Liver (tissue), 9 donors: ENCODE measurements around the gene GPATCH2L. TPM values are rescaled to one million over a fixed set of nuclear protein-coding genes. Genes with fewer than 3 reads are reported as not detected.

Source experiments
- DNase-seq: peaks from one replicate; pipeline ENCODE4 v3.0.0-alpha.2; 2017; ENCODE audit warnings: low spot score
- H3K27ac ChIP-seq, 2 donors: one replicate each; pipeline ENCODE4 v1.7.0; 2013; ENCODE audit warnings: inconsistent platforms in 2 of 2, low read length in 2 of 2, control low read depth in 1 of 2, low read depth in 1 of 2, mild to moderate bottlenecking in 1 of 2
- H3K27me3 ChIP-seq, 4 donors: one replicate each; pipeline versions ENCODE4 v1.6.1 to v1.7.0; 2013; ENCODE audit warnings: low read length in 3 of 4, inconsistent platforms in 1 of 4, mild to moderate bottlenecking in 1 of 4, moderate library complexity in 1 of 4; ENCODE audit not compliant: control insufficient read depth in 4 of 4, insufficient read depth in 4 of 4
- H3K36me3 ChIP-seq, 4 donors: one replicate each; pipeline versions ENCODE4 v1.6.1 to v1.7.0; 2013; ENCODE audit warnings: low read length in 3 of 4, mild to moderate bottlenecking in 3 of 4, low read depth in 1 of 4, moderate library complexity in 1 of 4; ENCODE audit not compliant: control insufficient read depth in 4 of 4, insufficient read depth in 3 of 4
- H3K4me1 ChIP-seq, 4 donors: one replicate each; pipeline versions ENCODE4 v1.6.1 to v1.7.0; 2013; ENCODE audit warnings: low read length in 3 of 4, mild to moderate bottlenecking in 3 of 4, moderate library complexity in 1 of 4; ENCODE audit not compliant: control insufficient read depth in 4 of 4, insufficient read depth in 4 of 4
- H3K4me3 ChIP-seq, 3 donors: one replicate each; pipeline versions ENCODE4 v1.6.1 to v1.7.0; 2013; ENCODE audit warnings: low read length in 3 of 3, control low read depth in 1 of 3, low read depth in 1 of 3, mild to moderate bottlenecking in 1 of 3
- H3K9ac ChIP-seq, 2 donors: one replicate each; pipeline ENCODE4 v1.7.0; 2013; ENCODE audit warnings: low read length in 2 of 2, mild to moderate bottlenecking in 2 of 2, moderate library complexity in 2 of 2, control low read depth in 1 of 2, low read depth in 1 of 2
- H3K9me3 ChIP-seq, 4 donors: one replicate each; pipeline versions ENCODE4 v1.6.1 to v1.7.0; 2013; ENCODE audit warnings: low read length in 3 of 4; ENCODE audit not compliant: control insufficient read depth in 4 of 4
- ATF3 ChIP-seq: IDR thresholded peaks from 2 replicates; pipeline ENCODE4 v1.6.1; 2016; ENCODE audit warnings: antibody characterized with exemption
- EGR1 ChIP-seq, 2 donors: IDR thresholded peaks; 2 replicates each; pipeline ENCODE4 v1.6.1; 2016 to 2018; ENCODE audit warnings: antibody characterized with exemption in 2 of 2, low read depth in 2 of 2
- FOXA1 ChIP-seq: IDR thresholded peaks from 2 replicates; pipeline ENCODE4 v1.6.1; 2016; ENCODE audit warnings: antibody characterized with exemption
- HNF4G ChIP-seq: IDR thresholded peaks from 2 replicates; pipeline ENCODE4 v1.6.1; 2016; ENCODE audit warnings: antibody characterized with exemption
- JUND ChIP-seq, 2 donors: IDR thresholded peaks; 2 replicates each; pipeline ENCODE4 v1.6.1; 2016; ENCODE audit warnings: antibody characterized with exemption in 2 of 2
- NR2F2 ChIP-seq: IDR thresholded peaks from 2 replicates; pipeline ENCODE4 v1.6.1; 2016; ENCODE audit warnings: antibody characterized with exemption
- RXRA ChIP-seq, 2 donors: IDR thresholded peaks; 2 replicates each; pipeline ENCODE4 v1.6.1; 2017 to 2018; ENCODE audit warnings: antibody characterized with exemption in 2 of 2, mild to moderate bottlenecking in 1 of 2
- SP1 ChIP-seq: IDR thresholded peaks from 2 replicates; pipeline ENCODE4 v1.6.1; 2018; ENCODE audit warnings: antibody characterized with exemption, mild to moderate bottlenecking
- TAF1 ChIP-seq: conservative IDR thresholded peaks from 2 replicates; pipeline ENCODE4 v1.6.1; 2016; ENCODE audit warnings: antibody characterized with exemption, mild to moderate bottlenecking
- YY1 ChIP-seq: IDR thresholded peaks from 2 replicates; pipeline ENCODE4 v1.6.1; 2016; ENCODE audit warnings: antibody characterized with exemption, mild to moderate bottlenecking
- ZBTB33 ChIP-seq: IDR thresholded peaks from 2 replicates; pipeline ENCODE4 v1.6.1; 2016; ENCODE audit warnings: antibody characterized with exemption
- WGBS: extraction: QIAGEN DNeasy Blood & Tissue Kit; methylation state at CpG from one replicate; pipeline ENCODE4 v1.1.7; 2013; 5-methylcytosine and 5-hydroxymethylcytosine counted together
- polyA plus RNA-seq, 2 donors: library from polyadenylated mRNA; stranded (reverse) in 1 of 2; unstranded in 1 of 2; fragments of 200-250 nt in 1 of 2; fragments of >200 nt in 1 of 2; fragmentation: Nextera tagmentation in 1 of 2; extraction: Ambion mirVana in 1 of 2; gene quantifications; one replicate each; pipeline versions ENCODE4 v1.2.1 to v1.2.3, GENCODE V29; 2013 to 2015
- total RNA-seq, 2 donors: library from RNA; depleted of rRNA; stranded (reverse); fragments of >200 nt; gene quantifications; one replicate each; pipeline ENCODE4 v1.2.3, GENCODE V29; 2014
- TF ChIP-seq, protein P1 (sequence below): IDR thresholded peaks from 2 replicates; pipeline ENCODE4 v1.6.1; 2016; ENCODE audit warnings: antibody characterized with exemption
- TF ChIP-seq, protein P2 (sequence below): fragments of 150-350 bp; IDR thresholded peaks from 2 replicates; pipeline ENCODE4 v1.5.1; 2017; ENCODE audit warnings: improper control_type of control experiment, low read depth, low read length; ENCODE audit not compliant: missing input control
- donor health status: healthy.
- donor health status: healthy.
- donor health status: healthy.
- donor health status: healthy.
- donor health status: healthy.

GPATCH2L gene
- total and polyA plus RNA-seq, 4 donors = 4.5 to 39.5 (median 15.8) TPM

DNA sequence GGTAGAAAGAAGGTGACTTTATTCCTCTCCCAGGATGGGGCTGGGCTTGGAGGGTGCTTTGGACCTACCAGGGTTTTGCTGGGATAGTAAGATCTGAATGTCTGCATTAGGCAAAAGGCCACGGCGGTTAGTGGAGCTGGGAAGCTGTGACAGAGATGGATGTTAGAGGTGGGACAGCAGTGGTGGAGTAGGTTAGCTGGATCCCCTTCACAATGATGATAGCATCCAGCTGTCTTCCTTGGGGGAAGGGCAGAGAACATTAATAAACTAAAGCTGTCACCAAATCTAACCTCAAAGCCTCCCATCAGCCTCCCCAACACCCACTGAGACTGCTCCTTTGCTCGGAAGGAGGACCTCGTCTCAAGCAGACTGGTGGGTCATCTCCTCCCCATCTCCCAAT, 104.8 kb downstream of the GPATCH2L start:
- 65% methylated on average over 4 of the region's 4 CpGs for WGBS
- H3K4me3 ChIP-seq = no peak overlapping the region
- no peaks in the 10 kb centered on the region for H3K36me3 ChIP-seq
- H3K27me3 ChIP-seq = no peaks in the 10 kb centered on the region
- DNase-seq = no peak
- peaks cover 0 to 4% (median 0%) of the 10 kb centered on the region in 4 donors for H3K4me1 ChIP-seq
- no peak overlapping the region for H3K27ac ChIP-seq
- H3K9me3 ChIP-seq = no peaks in the 10 kb centered on the region
- no peak for TF ChIP-seq RXRA (IDR thresholded peaks at IDR 0.05)
- no peak for TF ChIP-seq EGR1 (IDR thresholded peaks at IDR 0.05; ENCODE audit: low read depth in 2 of 2)
- TF ChIP-seq SP1 = no peak
- TF ChIP-seq HNF4G = no peak
- TF ChIP-seq YY1 = no peak
- H3K9ac ChIP-seq = no peak overlapping the region

- TF ChIP-seq, protein P1, sequence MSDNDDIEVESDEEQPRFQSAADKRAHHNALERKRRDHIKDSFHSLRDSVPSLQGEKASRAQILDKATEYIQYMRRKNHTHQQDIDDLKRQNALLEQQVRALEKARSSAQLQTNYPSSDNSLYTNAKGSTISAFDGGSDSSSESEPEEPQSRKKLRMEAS = no peak
- no peak for TF ChIP-seq NR2F2
- TF ChIP-seq JUND (IDR thresholded peaks at IDR 0.05) = no peak
- no peak for TF ChIP-seq YY1
- TF ChIP-seq ZBTB33 = no peak
- DNase-seq = no peak
- H3K9ac ChIP-seq = no peak overlapping the region
- H3K4me3 ChIP-seq = no peak overlapping the region
- no peaks in the 10 kb centered on the region for H3K27me3 ChIP-seq
- H3K9me3 ChIP-seq = no peaks in the 10 kb centered on the region
- H3K27ac ChIP-seq = no peak overlapping the region
- H3K36me3 ChIP-seq = no peaks in the 10 kb centered on the region
- H3K4me1 ChIP-seq = peaks cover 0 to 4% (median 0%) of the 10 kb centered on the region in 4 donors
- WGBS = 81% methylated on average over 9 of the region's 9 CpGs
Observed at GRCh38 chr14:76257111-76257803, 105.5 kb downstream of the GPATCH2L start.

- TF ChIP-seq ATF3 (no peak), YY1 (no peak), NR2F2 (no peak), RXRA (IDR thresholded peaks at IDR 0.05) (no peak), ZBTB33 (no peak), SP1 (no peak), HNF4G (no peak), TAF1 (no peak), FOXA1 (no peak), JUND (IDR thresholded peaks at IDR 0.05) (no peak)
- TF ChIP-seq, protein P2, sequence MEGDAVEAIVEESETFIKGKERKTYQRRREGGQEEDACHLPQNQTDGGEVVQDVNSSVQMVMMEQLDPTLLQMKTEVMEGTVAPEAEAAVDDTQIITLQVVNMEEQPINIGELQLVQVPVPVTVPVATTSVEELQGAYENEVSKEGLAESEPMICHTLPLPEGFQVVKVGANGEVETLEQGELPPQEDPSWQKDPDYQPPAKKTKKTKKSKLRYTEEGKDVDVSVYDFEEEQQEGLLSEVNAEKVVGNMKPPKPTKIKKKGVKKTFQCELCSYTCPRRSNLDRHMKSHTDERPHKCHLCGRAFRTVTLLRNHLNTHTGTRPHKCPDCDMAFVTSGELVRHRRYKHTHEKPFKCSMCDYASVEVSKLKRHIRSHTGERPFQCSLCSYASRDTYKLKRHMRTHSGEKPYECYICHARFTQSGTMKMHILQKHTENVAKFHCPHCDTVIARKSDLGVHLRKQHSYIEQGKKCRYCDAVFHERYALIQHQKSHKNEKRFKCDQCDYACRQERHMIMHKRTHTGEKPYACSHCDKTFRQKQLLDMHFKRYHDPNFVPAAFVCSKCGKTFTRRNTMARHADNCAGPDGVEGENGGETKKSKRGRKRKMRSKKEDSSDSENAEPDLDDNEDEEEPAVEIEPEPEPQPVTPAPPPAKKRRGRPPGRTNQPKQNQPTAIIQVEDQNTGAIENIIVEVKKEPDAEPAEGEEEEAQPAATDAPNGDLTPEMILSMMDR = no peak
- H3K4me3 ChIP-seq = no peak overlapping the region
- WGBS = 71% methylated on average over 4 of the region's 4 CpGs
- H3K27me3 ChIP-seq = no peaks in the 10 kb centered on the region
- no peaks in the 10 kb centered on the region for H3K36me3 ChIP-seq
- H3K27ac ChIP-seq = no peak overlapping the region
- DNase-seq = no peak
- H3K4me1 ChIP-seq = peaks cover 0 to 4% (median 0%) of the 10 kb centered on the region in 4 donors
- no peaks in the 10 kb centered on the region for H3K9me3 ChIP-seq
- no peak overlapping the region for H3K9ac ChIP-seq
Observed at GRCh38 chr14:76257842-76258397, 106.2 kb downstream of the GPATCH2L start.
